T-helper 1 cell treated with Interleukin-12 subunit alpha and Interleukin-12 subunit beta and Interleukin-4 antibody, amounts not matched to agents 30 μg/mL and 1 μg/mL, for 36 hours (primary cell): Measurements from ENCODE around the gene OPN1MW2.
"Not testable (repeated sequence)": the region's sequence is repeated elsewhere in the genome, so short reads cannot be mapped to it uniquely, and the experiment has no call there.

Source experiments
- H3K27ac Mint-ChIP-seq: one replicate; pipeline ENCODE4 v1.8.0; 2021; ENCODE audit warnings: mild to moderate bottlenecking, mixed read lengths
- H3K27me3 Mint-ChIP-seq: one replicate; pipeline ENCODE4 v1.8.0; 2021; ENCODE audit warnings: low read depth, mixed read lengths
- H3K36me3 Mint-ChIP-seq: one replicate; pipeline ENCODE4 v1.8.0; 2021; ENCODE audit warnings: low read depth, mixed read lengths
- H3K4me1 Mint-ChIP-seq: one replicate; pipeline ENCODE4 v1.8.0; 2021; ENCODE audit warnings: low read depth, mixed read lengths
- H3K4me3 Mint-ChIP-seq: one replicate; pipeline ENCODE4 v1.8.0; 2021; ENCODE audit warnings: mild to moderate bottlenecking, moderate library complexity, mixed read lengths
- H3K9me3 Mint-ChIP-seq: one replicate; pipeline ENCODE4 v1.8.0; 2021; ENCODE audit warnings: mixed read lengths

OPN1MW2 gene

GRCh38 chrX:154239982-154240503, 20.5 kb downstream of the OPN1MW2 start:
- not testable (repeated sequence) for H3K4me1 Mint-ChIP-seq, H3K9me3 Mint-ChIP-seq, H3K4me3 Mint-ChIP-seq, H3K27ac Mint-ChIP-seq, H3K36me3 Mint-ChIP-seq, H3K27me3 Mint-ChIP-seq

- peak overlapping the region; percentile 68 for H3K27ac Mint-ChIP-seq
- H3K36me3 Mint-ChIP-seq, H3K27me3 Mint-ChIP-seq, H3K4me1 Mint-ChIP-seq, H3K9me3 Mint-ChIP-seq, H3K4me3 Mint-ChIP-seq: not testable (repeated sequence)
These were observed 28.0 kb downstream of the OPN1MW2 start for GRCh38 chrX:154247377-154248045.

DNA sequence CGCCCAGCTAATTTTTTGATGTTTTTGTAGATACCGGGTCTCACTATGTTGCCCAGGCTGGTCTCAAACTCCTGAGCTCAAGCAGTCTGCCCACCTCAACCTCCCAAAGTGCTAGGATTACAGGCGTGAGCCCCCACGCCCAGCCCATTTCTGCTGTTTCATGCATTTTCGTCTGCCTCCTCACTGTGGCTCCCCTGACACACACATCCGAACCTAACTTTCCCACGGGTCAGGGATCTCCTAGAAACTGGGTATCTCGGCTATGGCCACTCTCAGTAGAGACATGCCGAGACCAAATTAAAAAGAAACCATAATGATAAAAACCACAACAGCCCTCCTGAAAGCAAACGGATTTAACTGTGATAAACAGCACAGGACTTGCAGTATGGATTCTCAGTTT, 28.5 kb downstream of the OPN1MW2 start:
- not testable (repeated sequence) for H3K36me3 Mint-ChIP-seq, H3K27me3 Mint-ChIP-seq, H3K9me3 Mint-ChIP-seq, H3K4me1 Mint-ChIP-seq, H3K4me3 Mint-ChIP-seq, H3K27ac Mint-ChIP-seq

DNA sequence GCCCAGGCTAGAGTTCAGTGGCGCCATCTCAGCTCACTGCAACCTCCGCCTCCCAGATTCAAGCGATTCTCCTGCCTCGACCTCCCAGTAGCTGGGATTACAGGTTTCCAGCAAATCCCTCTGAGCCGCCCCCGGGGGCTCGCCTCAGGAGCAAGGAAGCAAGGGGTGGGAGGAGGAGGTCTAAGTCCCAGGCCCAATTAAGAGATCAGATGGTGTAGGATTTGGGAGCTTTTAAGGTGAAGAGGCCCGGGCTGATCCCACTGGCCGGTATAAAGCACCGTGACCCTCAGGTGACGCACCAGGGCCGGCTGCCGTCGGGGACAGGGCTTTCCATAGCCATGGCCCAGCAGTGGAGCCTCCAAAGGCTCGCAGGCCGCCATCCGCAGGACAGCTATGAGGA, 37.7 kb downstream of the OPN1MW2 start, which contains the start of gene OPN1MW3:
OPN1MW3 (plus strand) TSS at position 301 of the 400 bp plus-strand sequence; CDS start at position 339, 38 bp downstream.
- H3K27ac Mint-ChIP-seq, H3K4me3 Mint-ChIP-seq, H3K27me3 Mint-ChIP-seq, H3K4me1 Mint-ChIP-seq, H3K36me3 Mint-ChIP-seq, H3K9me3 Mint-ChIP-seq: not testable (repeated sequence)

GRCh38 chrX:154258711-154259110, 39.2 kb downstream of the OPN1MW2 start:
- H3K27me3 Mint-ChIP-seq, H3K4me1 Mint-ChIP-seq, H3K9me3 Mint-ChIP-seq, H3K4me3 Mint-ChIP-seq, H3K27ac Mint-ChIP-seq, H3K36me3 Mint-ChIP-seq: not testable (repeated sequence)

- not testable (repeated sequence) for H3K27ac Mint-ChIP-seq, H3K4me1 Mint-ChIP-seq, H3K4me3 Mint-ChIP-seq, H3K36me3 Mint-ChIP-seq, H3K9me3 Mint-ChIP-seq, H3K27me3 Mint-ChIP-seq
These were observed 43.5 kb downstream of the OPN1MW2 start for GRCh38 chrX:154263072-154263471.

- H3K27ac Mint-ChIP-seq, H3K4me3 Mint-ChIP-seq, H3K9me3 Mint-ChIP-seq, H3K36me3 Mint-ChIP-seq, H3K27me3 Mint-ChIP-seq, H3K4me1 Mint-ChIP-seq: not testable (repeated sequence)
These were observed 49.7 kb downstream of the OPN1MW2 start for GRCh38 chrX:154269245-154269644.
